GM12874 (cell line): ENCODE data around the gene PEAK1.

ENCODE experiments used
- TF ChIP-seq, protein P1 (sequence below): IDR thresholded peaks from 2 replicates; pipeline ENCODE4 v1.5.1; 2011; ENCODE audit warnings: low read depth, mild to moderate bottlenecking, control low read depth, low read length, moderate library complexity; ENCODE audit not compliant: insufficient read depth

The PEAK1 gene

GRCh38 chr15:77361456-77361855, 58.4 kb downstream of the PEAK1 start:
- TF ChIP-seq, protein P1, sequence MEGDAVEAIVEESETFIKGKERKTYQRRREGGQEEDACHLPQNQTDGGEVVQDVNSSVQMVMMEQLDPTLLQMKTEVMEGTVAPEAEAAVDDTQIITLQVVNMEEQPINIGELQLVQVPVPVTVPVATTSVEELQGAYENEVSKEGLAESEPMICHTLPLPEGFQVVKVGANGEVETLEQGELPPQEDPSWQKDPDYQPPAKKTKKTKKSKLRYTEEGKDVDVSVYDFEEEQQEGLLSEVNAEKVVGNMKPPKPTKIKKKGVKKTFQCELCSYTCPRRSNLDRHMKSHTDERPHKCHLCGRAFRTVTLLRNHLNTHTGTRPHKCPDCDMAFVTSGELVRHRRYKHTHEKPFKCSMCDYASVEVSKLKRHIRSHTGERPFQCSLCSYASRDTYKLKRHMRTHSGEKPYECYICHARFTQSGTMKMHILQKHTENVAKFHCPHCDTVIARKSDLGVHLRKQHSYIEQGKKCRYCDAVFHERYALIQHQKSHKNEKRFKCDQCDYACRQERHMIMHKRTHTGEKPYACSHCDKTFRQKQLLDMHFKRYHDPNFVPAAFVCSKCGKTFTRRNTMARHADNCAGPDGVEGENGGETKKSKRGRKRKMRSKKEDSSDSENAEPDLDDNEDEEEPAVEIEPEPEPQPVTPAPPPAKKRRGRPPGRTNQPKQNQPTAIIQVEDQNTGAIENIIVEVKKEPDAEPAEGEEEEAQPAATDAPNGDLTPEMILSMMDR: no peak

- TF ChIP-seq, protein P1: no peak
Measured at GRCh38 chr15:77358545-77359240, 61.2 kb downstream of the PEAK1 start.

GRCh38 chr15:77356305-77356704, 63.6 kb downstream of the PEAK1 start:
- TF ChIP-seq, protein P1: no peak

DNA sequence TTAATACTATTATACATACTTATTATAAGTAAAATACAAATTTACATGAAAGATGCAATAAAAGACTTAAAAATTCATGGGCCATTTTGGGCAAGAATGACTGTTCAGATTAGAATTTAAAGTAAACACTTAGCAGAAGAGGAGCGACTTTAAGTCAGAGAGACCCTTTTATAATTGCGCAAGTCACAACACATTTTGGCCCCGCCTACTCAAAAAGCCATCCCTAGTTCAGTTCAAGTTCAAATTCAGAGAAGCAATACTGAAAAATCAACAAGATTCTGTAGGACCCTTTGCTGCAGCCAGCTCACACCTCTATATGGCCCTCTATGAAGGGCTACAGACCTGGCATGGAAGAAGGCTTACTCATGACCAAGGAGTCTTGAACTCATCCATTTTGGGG, 64.6 kb downstream of the PEAK1 start:
- TF ChIP-seq, protein P1: no peak

GRCh38 chr15:77354063-77354462, 65.8 kb downstream of the PEAK1 start:
- TF ChIP-seq, protein P1: no peak

DNA sequence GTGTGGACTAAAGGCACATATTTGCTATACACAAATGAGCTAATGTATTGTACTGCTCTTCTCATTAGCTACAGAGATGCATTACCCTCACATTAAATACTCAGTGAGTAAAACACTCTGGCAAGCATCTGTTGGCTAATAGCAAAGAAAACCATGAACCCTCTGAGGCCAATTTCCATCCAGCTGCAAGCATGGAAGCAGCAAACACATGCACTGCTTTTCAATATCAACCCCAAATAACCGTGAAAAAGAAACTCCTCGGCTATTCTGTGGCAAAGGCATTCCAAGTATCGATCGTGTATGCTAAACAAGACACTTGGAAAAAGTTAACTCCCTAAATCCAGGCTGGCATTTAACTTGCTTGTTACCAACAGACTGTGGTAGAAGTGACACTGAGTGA, 67.0 kb downstream of the PEAK1 start:
- TF ChIP-seq, protein P1: no peak

GRCh38 chr15:77350792-77351191, 69.1 kb downstream of the PEAK1 start:
- TF ChIP-seq, protein P1: no peak
